Measurements from ENCODE around the gene KCNIP4. TPM values are rescaled to one million over a fixed set of nuclear protein-coding genes. Genes with fewer than 3 reads are reported as not detected.

The KCNIP4 gene
- total RNA-seq, 1 experiment from 2014 or later: not detected

DNA sequence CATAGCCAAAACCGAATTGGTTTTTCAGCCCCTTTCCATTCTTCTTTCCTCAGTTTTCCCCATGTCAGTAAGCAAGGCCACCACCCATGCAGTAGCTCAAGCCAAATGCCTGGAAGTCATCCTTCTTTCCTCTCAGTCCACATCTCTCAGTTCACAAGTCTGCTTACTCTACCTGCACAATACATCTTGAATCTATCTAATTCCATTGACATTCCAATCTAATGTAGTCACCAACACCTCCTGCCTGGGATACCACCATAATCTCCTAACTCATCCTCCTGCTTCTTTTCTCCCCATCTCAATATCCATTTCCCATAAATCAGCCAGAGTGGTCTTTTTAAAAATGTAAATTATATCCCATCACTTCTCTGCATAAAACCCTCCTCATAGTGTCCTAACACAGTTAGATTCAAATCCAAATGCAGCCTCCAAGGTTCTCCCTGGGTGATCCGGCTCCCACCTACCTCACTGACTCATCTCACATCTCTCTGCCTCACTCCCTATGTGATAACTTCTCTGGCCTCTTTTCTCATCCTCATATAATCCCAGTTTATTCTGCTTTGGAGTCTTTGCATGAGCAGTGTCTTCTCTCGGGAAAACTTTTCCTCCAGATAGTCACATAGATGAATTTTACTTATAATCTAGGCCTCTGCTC is 26.9 kb downstream of the KCNIP4 start:
- DNase-seq (ENCODE audit: low read depth): no peak

DNA sequence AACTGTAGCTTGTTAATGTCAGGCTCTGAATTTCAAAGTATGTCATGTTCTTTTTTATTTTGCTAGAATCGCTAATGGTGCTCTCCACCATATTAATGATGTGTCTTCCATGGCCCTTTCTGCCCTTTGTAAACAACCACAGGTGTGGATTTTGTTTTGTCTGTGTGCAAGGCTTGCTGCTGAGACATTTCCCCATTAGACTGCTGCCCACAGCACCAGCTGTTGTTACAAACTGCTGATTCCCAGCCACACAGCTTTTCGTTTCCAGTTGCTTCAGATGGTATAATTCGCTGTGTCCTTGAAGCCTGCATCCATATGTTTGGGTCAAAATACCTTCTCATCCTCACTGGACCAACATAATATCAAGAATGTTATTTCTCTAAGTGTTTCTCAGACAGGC is 32.8 kb downstream of the KCNIP4 start:
- in situ Hi-C loops (cut with HindIII; ENCODE audit: low pct_unique_long_range_greater_than_20kb, low sequenced_read_pairs): no loop called here
- DNase-seq (ENCODE audit: low read depth): no peak

More for the DNA sequence above, 26.9 kb downstream of the KCNIP4 start:
- in situ Hi-C loops (cut with HindIII; ENCODE audit: low pct_unique_long_range_greater_than_20kb, low sequenced_read_pairs): no loop called here

DNA sequence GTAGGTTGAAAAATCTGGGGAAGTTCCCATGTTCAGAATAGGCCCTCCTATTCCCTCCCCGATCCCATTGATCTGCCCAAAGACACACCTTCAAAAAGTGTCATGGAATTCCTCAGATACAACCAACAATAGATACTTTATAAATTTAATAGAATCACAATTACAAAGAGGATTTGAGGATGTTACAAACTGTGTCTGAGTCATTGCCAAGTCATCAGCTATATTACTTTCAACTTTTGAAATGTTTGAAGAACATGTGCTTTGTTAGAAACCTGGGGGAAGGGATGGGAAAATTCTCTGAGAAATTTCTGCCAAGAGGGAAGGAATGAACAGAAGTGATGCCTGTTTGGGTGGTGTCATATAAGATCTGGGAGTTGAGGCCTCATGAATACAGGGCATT is 46.7 kb downstream of the KCNIP4 start:
- no peak for DNase-seq (ENCODE audit: low read depth)
- in situ Hi-C loops (cut with HindIII; ENCODE audit: low pct_unique_long_range_greater_than_20kb, low sequenced_read_pairs): no loop called here

DNA sequence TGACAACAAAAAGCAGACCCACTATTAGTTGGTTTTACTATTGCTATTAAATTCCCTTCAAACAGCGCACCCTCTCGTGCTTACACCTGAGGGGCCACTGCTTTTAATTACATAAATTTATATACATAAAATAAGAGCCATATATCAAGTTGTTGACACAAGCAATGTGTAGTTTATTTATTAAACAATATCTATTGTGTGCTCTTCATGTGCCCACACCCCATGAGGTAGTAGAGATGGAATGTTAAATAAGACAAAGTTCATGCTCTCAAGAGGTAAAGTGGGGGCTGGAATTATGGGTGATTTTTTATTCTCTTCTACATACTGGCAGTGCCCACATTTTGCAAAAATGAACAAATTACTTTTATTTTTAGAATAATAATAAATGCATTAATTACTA is 47.3 kb downstream of the KCNIP4 start:
- no peak for DNase-seq (ENCODE audit: low read depth)
- in situ Hi-C loops (cut with HindIII; ENCODE audit: low pct_unique_long_range_greater_than_20kb, low sequenced_read_pairs): no loop called here

DNA sequence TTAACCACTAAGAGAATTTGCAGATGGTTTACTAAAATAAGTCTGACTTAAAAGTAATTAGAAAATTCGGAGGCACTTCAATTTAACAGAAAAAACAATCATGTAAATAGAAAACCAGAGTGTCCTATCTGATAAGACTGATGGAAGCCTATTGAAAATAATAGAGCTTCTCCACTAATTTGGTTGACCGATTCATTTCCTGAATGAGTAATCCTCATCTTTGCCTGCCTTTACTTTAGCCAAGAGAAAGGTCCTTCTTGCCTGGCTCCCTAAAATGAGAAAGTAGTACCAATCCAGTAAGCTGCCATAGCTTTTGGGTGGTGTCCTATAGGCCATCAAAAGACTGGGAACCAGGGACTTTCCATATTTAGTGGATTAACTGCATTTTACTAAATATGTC is 48.4 kb downstream of the KCNIP4 start:
- in situ Hi-C loops (cut with HindIII; ENCODE audit: low pct_unique_long_range_greater_than_20kb, low sequenced_read_pairs): no loop called here
- DNase-seq (ENCODE audit: low read depth): no peak

DNA sequence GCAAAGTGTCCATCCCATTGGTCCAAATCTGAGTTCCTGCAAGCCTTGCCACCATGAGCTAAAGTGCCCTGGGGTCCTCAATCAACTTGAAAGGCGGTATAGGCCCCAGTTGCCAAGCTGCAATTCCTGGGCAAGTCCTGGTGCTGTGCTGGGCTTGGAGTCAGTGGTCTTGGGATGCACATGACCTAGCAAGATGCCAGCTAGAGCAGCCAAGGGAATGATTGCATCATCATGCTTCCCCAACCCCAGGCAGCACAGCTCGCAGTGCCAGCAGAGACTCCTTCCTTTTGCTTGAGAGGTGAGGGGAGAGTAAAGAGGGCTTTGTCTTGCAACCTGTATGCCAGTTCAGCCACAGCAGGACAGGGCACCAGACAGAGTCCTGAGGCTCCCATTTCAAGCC is 50.5 kb downstream of the KCNIP4 start:
- no peak for DNase-seq (ENCODE audit: low read depth)
- in situ Hi-C loops (cut with HindIII; ENCODE audit: low pct_unique_long_range_greater_than_20kb, low sequenced_read_pairs): no loop called here

DNA sequence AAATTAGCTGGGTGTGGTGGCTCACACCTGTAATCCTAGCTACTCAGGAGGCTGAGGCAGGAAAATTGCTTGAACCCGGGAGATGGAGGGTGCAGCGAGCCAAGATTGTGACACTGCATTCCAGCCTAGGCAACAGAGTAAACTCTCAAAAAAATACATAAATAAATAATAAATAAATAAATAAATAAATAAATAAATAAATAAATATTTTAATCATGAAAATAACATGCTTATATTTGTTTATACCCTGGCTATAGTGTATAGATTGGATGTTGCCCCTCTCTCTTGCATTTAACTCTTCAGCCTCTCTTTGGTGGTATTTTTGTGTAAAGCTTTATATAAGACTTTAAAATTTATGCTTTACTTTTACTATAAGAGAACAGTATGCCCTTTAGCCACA is 51.8 kb downstream of the KCNIP4 start:
- no peak for DNase-seq (ENCODE audit: low read depth)
- in situ Hi-C loops (cut with HindIII; ENCODE audit: low pct_unique_long_range_greater_than_20kb, low sequenced_read_pairs): no loop called here

DNA sequence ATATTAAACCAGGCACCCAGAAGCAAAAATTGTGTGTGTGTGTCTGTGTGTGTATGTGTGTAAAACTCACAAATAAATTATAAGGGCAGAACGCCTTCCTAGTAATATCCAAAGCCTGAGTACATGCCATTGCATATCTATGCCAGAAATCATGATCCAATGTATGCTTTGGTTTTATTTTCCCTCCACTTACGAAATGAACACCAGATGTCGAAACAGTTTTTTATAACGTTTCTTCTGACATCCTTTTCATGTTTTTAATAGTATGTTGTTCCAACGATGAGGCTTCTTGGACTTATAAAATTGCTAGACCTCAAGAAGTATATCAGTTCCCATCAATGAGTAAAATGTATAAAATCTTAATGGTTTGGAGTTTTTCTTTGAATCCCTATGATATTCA is 55.4 kb downstream of the KCNIP4 start:
- in situ Hi-C loops (cut with HindIII; ENCODE audit: low pct_unique_long_range_greater_than_20kb, low sequenced_read_pairs): no loop called here
- no peak for DNase-seq (ENCODE audit: low read depth)

DNA sequence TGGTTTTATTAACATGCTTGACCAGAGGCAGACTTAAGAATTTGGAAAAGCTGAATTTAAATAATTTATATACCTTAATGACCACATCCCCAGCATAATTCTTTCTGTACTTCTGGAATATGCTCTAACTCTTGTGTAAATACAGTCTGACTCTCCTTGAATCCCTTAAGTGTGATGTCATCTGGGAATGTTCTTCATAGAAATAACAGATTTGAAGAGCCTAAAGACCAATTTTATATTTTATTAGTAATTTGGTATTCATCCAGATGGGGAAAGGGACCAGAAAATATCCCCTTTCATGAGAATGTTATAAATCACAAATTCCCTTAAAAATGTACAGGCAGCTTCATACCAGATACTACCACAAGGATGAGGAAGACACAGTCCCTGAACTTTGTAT is 58.3 kb downstream of the KCNIP4 start:
- DNase-seq (ENCODE audit: low read depth): no peak
- in situ Hi-C loops (cut with HindIII; ENCODE audit: low pct_unique_long_range_greater_than_20kb, low sequenced_read_pairs): no loop called here

DNA sequence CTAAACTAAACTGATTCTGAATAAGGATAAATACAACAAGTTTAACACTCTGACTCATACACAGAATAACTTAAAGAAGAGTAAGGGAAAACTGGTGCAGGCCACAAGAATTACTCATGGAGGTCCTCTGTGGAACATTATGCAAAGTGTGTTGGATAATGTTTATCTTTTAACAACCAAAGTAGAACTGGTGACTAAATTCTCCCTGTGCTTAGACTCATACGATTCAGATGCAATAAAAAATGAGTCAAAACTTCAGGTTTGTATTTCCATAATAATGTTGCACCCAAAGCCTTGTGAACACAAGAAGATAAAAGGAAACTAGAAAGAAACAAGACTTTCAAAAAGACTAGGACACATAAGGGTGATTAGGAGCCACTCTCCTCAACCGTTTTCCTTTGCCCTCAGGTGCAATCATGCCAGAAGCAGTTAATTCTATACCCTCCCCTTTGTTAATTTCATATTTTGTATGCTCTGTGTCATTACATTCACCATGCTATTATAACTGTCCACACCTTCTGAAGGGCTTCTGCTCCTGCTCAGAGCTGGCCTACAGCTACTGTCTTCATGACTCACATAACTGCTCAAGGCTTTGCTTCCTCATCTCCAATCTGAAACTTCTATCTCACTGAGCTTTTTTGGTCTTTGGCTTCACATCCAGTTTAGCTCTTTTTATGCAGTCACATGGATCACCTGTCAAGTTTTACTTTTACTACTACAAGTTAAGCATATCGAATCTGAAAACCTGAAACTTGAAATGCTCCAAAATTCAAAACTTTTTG is 60.2 kb downstream of the KCNIP4 start:
- in situ Hi-C loops (cut with HindIII; ENCODE audit: low pct_unique_long_range_greater_than_20kb, low sequenced_read_pairs): no loop called here

DNA sequence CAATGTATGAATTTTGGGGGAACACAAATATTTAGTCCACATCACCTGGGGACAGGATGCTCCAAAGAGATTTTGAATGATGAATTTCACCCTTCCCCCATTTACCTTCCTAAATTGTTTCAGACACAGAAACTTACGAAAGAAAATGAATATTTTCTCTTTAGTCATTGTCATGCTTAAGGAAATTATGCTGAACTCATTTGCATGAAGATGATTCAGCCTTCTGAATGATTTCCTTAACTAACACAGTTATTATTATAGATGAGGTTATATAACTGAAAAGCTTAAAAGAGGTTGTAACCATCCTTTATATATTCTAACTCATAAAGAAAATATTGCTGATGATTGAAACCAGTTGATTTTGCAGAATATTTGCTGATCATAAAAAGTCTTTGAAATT is 61.1 kb downstream of the KCNIP4 start:
- no peak for DNase-seq (ENCODE audit: low read depth)

More for the DNA sequence above, 60.2 kb downstream of the KCNIP4 start:
- peak; percentile 57 for DNase-seq (ENCODE audit: low read depth)

DNA sequence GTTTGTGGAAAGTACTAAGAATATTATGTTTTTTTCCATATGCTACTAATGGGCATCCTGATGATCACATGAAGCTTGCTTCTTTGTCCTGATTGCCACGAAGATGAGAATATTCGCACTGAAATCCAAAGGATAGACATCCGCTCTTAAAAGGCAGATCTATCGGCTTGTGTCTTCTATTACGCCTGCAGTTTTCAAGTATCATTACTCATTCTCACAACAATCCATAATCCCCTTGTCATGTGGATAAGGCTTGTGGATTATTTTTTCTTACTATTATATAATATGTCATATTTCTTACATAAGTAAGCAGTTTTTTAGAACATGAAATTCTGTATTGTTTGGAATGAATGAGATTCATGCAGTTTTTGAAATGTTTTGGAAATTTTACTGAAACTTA is 62.8 kb downstream of the KCNIP4 start:
- DNase-seq (ENCODE audit: low read depth): no peak
- in situ Hi-C loops (cut with HindIII; ENCODE audit: low pct_unique_long_range_greater_than_20kb, low sequenced_read_pairs): no loop called here

More for the DNA sequence above, 61.1 kb downstream of the KCNIP4 start:
- in situ Hi-C loops (cut with HindIII; ENCODE audit: low pct_unique_long_range_greater_than_20kb, low sequenced_read_pairs): no loop called here

DNA sequence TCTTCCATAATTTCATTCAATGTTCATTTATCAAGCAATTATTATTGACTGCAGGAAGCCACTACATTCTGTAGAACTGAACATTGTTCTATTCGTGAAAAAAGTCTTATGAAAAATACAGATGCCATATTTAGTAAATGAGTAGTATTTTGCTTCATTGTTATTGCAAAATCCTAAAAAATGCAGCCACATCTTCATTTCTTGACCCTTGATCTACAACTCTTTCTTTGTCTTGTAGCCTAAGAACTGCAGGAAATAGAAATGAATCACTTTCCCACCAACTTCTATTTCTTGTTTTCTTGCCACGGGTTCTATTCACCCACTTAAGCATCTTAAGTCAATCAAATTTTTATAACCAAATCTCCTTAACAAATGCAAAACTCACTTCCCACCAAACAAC is 63.3 kb downstream of the KCNIP4 start:
- DNase-seq (ENCODE audit: low read depth): no peak
- in situ Hi-C loops (cut with HindIII; ENCODE audit: low pct_unique_long_range_greater_than_20kb, low sequenced_read_pairs): no loop called here

DNA sequence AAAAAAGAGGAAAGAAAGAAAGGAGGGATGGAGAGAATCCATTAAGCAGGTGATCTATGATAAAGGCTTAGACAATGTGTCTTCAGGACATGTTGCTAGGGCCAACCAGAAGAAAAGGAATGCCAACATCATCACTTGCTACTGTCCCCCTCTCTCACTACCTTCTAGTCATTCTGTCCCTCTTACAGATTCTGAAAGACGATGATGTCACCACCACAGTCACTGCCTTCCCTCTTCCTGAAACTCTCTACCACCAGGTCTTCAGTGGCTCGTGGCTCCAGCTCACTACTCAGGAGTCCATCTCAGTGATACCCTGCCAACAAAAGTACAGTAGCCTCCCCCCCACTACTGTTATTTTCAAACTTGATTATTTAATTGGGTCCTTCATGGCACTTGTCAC is 64.0 kb downstream of the KCNIP4 start:
- DNase-seq (ENCODE audit: low read depth): no peak
- in situ Hi-C loops (cut with HindIII; ENCODE audit: low pct_unique_long_range_greater_than_20kb, low sequenced_read_pairs): no loop called here

DNA sequence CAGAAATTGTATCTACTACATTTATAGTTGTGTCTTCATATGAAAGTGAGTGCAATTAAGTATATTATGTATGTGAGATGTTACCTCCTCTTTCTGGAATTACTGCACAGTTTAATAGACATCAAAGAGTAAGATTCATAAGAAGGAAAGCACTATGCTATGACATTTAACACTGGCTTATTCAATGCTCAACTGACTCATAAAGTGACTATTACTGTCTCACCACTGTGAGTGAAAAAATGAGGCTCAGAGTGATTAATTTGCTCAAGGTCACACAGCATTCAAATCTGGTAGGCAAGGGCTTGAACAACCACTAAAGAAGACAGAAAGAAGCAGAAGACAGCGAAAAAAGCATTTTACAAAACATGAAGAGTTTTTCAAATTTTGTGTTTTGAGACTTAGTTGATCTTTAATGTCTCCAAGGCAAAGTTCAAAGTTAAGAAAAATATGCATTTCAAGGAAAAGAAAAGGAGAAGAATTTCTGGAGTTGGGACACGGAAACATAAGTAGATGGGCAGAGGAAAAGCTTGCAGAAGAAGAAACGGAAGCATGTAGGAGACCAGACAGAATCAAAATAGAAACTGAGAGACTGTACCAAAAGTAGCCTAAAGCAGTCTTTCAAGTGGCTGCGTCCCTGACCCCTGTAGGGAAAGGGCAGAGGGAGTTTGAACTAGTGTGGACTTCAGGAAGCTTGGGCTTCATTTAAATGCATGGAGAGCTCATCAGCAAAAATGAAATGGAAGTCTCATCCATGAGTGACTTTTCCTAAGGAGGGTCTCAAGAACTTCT is 66.3 kb downstream of the KCNIP4 start:
- no peak for DNase-seq (ENCODE audit: low read depth)
- in situ Hi-C loops (cut with HindIII; ENCODE audit: low pct_unique_long_range_greater_than_20kb, low sequenced_read_pairs): no loop called here

DNA sequence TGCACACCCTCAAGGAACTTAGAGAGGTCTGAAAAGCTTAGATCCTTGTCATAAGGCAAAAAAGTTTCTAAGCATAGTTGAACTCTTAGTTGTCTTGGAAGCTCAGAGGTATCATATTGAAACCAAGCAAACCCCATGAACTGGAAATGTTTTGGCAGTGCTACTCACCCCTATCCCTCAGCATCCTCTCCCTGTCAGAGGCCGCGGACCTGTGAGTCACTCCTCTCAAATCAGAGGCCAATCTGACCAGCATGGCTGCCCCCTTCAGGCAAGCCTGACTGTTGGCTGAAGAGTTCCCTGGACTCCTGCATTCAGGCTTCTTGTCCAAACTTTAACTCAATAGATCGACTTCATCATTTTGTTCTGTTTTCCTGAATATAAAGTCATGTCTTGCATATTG is 69.4 kb downstream of the KCNIP4 start:
- in situ Hi-C loops (cut with HindIII; ENCODE audit: low pct_unique_long_range_greater_than_20kb, low sequenced_read_pairs): no loop called here
- peak; percentile 12 for DNase-seq (ENCODE audit: low read depth)

DNA sequence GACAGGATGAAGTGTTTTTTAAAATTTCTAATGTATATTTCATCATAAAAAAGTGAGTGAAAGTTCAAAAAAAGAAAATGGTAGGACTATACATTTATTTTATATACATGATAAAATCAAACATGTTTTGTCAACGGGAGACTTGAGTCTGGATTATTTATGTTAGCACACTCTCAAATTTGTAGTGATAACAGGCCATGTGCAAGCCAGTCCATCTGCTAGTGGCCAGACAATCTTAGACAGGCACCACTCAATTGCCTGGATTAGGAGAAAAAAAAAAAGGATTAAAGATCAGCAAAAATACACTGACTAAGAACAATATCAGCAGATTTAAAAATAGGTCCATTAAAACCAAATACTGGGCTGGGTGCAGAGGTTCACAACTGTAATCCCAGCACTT is 71.9 kb downstream of the KCNIP4 start:
- in situ Hi-C loops (cut with HindIII; ENCODE audit: low pct_unique_long_range_greater_than_20kb, low sequenced_read_pairs): no loop called here
- DNase-seq (ENCODE audit: low read depth): no peak

DNA sequence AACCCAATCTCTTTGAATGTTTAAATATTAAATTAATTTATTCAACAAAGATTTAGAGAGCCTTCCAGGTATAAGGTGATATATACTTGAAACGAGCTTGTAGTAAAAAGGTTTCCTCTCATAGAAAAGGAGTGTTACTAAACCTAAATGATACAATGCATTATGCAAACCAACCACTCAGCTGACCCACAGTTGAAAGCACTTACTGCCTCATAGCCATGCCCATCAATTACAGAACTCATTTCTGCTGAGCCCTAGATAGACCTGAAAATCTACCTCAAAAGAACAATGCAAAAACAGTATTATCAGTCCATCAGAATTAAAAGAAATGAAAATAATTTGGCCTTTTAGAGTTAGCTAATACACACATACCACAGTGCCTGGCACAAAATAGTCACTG is 75.4 kb downstream of the KCNIP4 start:
- in situ Hi-C loops (cut with HindIII; ENCODE audit: low pct_unique_long_range_greater_than_20kb, low sequenced_read_pairs): no loop called here
- no peak for DNase-seq (ENCODE audit: low read depth)

DNA sequence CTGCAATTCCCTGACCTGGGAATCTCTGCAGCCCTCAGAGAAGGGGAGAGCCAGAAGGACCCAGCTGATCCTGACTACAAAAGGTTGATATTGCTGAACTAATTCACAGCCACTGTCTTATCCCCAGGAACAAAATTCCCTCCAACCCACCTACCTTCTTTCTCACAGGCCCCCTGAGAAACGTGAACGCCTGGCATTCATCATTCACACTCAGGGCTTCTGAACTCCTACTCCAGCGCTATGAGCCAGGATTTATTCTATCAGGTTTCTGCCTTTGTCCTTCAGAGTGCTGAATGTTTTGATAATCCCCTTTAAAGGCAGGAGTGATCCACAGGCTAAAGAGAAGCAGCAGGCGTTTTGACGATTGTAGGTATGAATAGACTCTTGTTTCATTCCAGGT is 76.5 kb downstream of the KCNIP4 start:
- in situ Hi-C loops (cut with HindIII; ENCODE audit: low pct_unique_long_range_greater_than_20kb, low sequenced_read_pairs): no loop called here
- DNase-seq (ENCODE audit: low read depth): no peak
